Suppressor macrophage (primary cell): ENCODE results near the gene NPHP4.

ENCODE experiments used
- DNase-seq, 4 experiments: peaks; one replicate each; pipeline ENCODE4 v3.0.0-alpha.2; 2020 to 2022

Gene NPHP4

GRCh38 chr1:5989286-5989605 lies 3.0 kb downstream of the NPHP4 start:
- DNase-seq, result no peak

- DNase-seq, result no peak
These were observed 3.5 kb downstream of the NPHP4 start for GRCh38 chr1:5988596-5989285.

- no peak for DNase-seq
These were observed 6.2 kb downstream of the NPHP4 start for GRCh38 chr1:5986018-5986417.

- DNase-seq, result no peak
These were observed 7.0 kb downstream of the NPHP4 start for GRCh38 chr1:5985250-5985649.

- DNase-seq, result no peak
These were observed 8.7 kb downstream of the NPHP4 start for GRCh38 chr1:5983361-5984103.

- no peak for DNase-seq
These were observed 9.4 kb downstream of the NPHP4 start for GRCh38 chr1:5982868-5983267.

GRCh38 chr1:5982276-5982675 lies 9.9 kb downstream of the NPHP4 start:
- DNase-seq, result no peak

- no peak for DNase-seq
These were observed 11.2 kb downstream of the NPHP4 start for GRCh38 chr1:5981009-5981380.

GRCh38 chr1:5980314-5981008 lies 11.8 kb downstream of the NPHP4 start:
- DNase-seq, result peak; percentile 61 to 74 (median 68)

- DNase-seq, result no peak
These were observed 12.5 kb downstream of the NPHP4 start for GRCh38 chr1:5979536-5980313.

- DNase-seq, result no peak
These were observed 13.8 kb downstream of the NPHP4 start for GRCh38 chr1:5978452-5978851.

GRCh38 chr1:5977494-5978444 lies 14.5 kb downstream of the NPHP4 start:
- DNase-seq, result no peak

GRCh38 chr1:5976726-5977493 lies 15.3 kb downstream of the NPHP4 start:
- no peak for DNase-seq

GRCh38 chr1:5976231-5976630 lies 16.0 kb downstream of the NPHP4 start:
- DNase-seq, result no peak

GRCh38 chr1:5975133-5975880 lies 16.9 kb downstream of the NPHP4 start:
- peak; percentile 53 to 68 (median 59) for DNase-seq

GRCh38 chr1:5974631-5975030 lies 17.6 kb downstream of the NPHP4 start:
- DNase-seq, result no peak

- DNase-seq, result no peak
These were observed 18.5 kb downstream of the NPHP4 start for GRCh38 chr1:5973771-5974170.

GRCh38 chr1:5972198-5972520 lies 20.1 kb downstream of the NPHP4 start:
- DNase-seq, result no peak

- no peak for DNase-seq
These were observed 20.6 kb downstream of the NPHP4 start for GRCh38 chr1:5971471-5972197.
